Measurements from ENCODE around the gene ANXA3.

The ANXA3 gene

GRCh38 chr4:78520808-78521226, 30.8 kb upstream of the ANXA3 start:
- H3K27ac ChIP-seq (ENCODE audit: low read length), result no peak overlapping the region
- H3K9me3 ChIP-seq (ENCODE audit: control insufficient read depth in 2 of 2, low read length in 2 of 2), result no peaks in the 10 kb centered on the region
- no peak overlapping the region for H3K9ac ChIP-seq (ENCODE audit: low read length in 2 of 2)
- H3K4me1 ChIP-seq (ENCODE audit: control insufficient read depth, insufficient read depth, low read length), result no peaks in the 10 kb centered on the region
- H3K4me3 ChIP-seq (ENCODE audit: low read length in 2 of 2), result peak overlapping the region in 1 of 2 donors; percentile 17
- no peaks in the 10 kb centered on the region for H3K27me3 ChIP-seq (ENCODE audit: control insufficient read depth in 1 of 2, insufficient read depth in 2 of 2, low read length in 2 of 2)
- no peaks in the 10 kb centered on the region for H3K36me3 ChIP-seq (ENCODE audit: control insufficient read depth in 2 of 2, insufficient read depth in 2 of 2, low read length in 2 of 2)

GRCh38 chr4:78524009-78524408, 27.6 kb upstream of the ANXA3 start:
- H3K4me1 ChIP-seq (ENCODE audit: control insufficient read depth, insufficient read depth, low read length), result no peaks in the 10 kb centered on the region
- no peak overlapping the region for H3K4me3 ChIP-seq (ENCODE audit: low read length in 2 of 2)
- H3K9ac ChIP-seq (ENCODE audit: low read length in 2 of 2), result no peak overlapping the region
- no peaks in the 10 kb centered on the region for H3K9me3 ChIP-seq (ENCODE audit: control insufficient read depth in 2 of 2, low read length in 2 of 2)
- H3K27me3 ChIP-seq (ENCODE audit: control insufficient read depth in 1 of 2, insufficient read depth in 2 of 2, low read length in 2 of 2), result no peaks in the 10 kb centered on the region
- no peaks in the 10 kb centered on the region for H3K36me3 ChIP-seq (ENCODE audit: control insufficient read depth in 2 of 2, insufficient read depth in 2 of 2, low read length in 2 of 2)
- no peak overlapping the region for H3K27ac ChIP-seq (ENCODE audit: low read length)

- Histone ChIP-seq H3K9ac (ENCODE audit: low read length in 2 of 2) (no peak overlapping the region), H3K27me3 (ENCODE audit: control insufficient read depth in 1 of 2, insufficient read depth in 2 of 2, low read length in 2 of 2) (no peaks in the 10 kb centered on the region), H3K36me3 (ENCODE audit: control insufficient read depth in 2 of 2, insufficient read depth in 2 of 2, low read length in 2 of 2) (no peaks in the 10 kb centered on the region), H3K9me3 (ENCODE audit: control insufficient read depth in 2 of 2, low read length in 2 of 2) (no peaks in the 10 kb centered on the region), H3K4me3 (ENCODE audit: low read length in 2 of 2) (no peak overlapping the region), H3K27ac (ENCODE audit: low read length) (no peak overlapping the region), H3K4me1 (ENCODE audit: control insufficient read depth, insufficient read depth, low read length) (no peaks in the 10 kb centered on the region)
Observed at GRCh38 chr4:78525559-78525958, 26.0 kb upstream of the ANXA3 start.

- Histone ChIP-seq H3K27ac (ENCODE audit: low read length) (no peak overlapping the region), H3K27me3 (ENCODE audit: control insufficient read depth in 1 of 2, insufficient read depth in 2 of 2, low read length in 2 of 2) (no peaks in the 10 kb centered on the region), H3K9me3 (ENCODE audit: control insufficient read depth in 2 of 2, low read length in 2 of 2) (no peaks in the 10 kb centered on the region), H3K36me3 (ENCODE audit: control insufficient read depth in 2 of 2, insufficient read depth in 2 of 2, low read length in 2 of 2) (no peaks in the 10 kb centered on the region), H3K9ac (ENCODE audit: low read length in 2 of 2) (no peak overlapping the region), H3K4me1 (ENCODE audit: control insufficient read depth, insufficient read depth, low read length) (no peaks in the 10 kb centered on the region), H3K4me3 (ENCODE audit: low read length in 2 of 2) (no peak overlapping the region)
Observed at GRCh38 chr4:78527103-78527502, 24.5 kb upstream of the ANXA3 start.

- Histone ChIP-seq H3K9ac (ENCODE audit: low read length in 2 of 2) (no peak overlapping the region), H3K27me3 (ENCODE audit: control insufficient read depth in 1 of 2, insufficient read depth in 2 of 2, low read length in 2 of 2) (no peaks in the 10 kb centered on the region), H3K4me1 (ENCODE audit: control insufficient read depth, insufficient read depth, low read length) (no peaks in the 10 kb centered on the region), H3K9me3 (ENCODE audit: control insufficient read depth in 2 of 2, low read length in 2 of 2) (no peaks in the 10 kb centered on the region), H3K27ac (ENCODE audit: low read length) (no peak overlapping the region), H3K4me3 (ENCODE audit: low read length in 2 of 2) (no peak overlapping the region), H3K36me3 (ENCODE audit: control insufficient read depth in 2 of 2, insufficient read depth in 2 of 2, low read length in 2 of 2) (no peaks in the 10 kb centered on the region)
Observed at GRCh38 chr4:78527555-78527954, 24.0 kb upstream of the ANXA3 start.

- H3K27me3 ChIP-seq (ENCODE audit: control insufficient read depth in 1 of 2, insufficient read depth in 2 of 2, low read length in 2 of 2), result no peaks in the 10 kb centered on the region
- no peaks in the 10 kb centered on the region for H3K9me3 ChIP-seq (ENCODE audit: control insufficient read depth in 2 of 2, low read length in 2 of 2)
- H3K27ac ChIP-seq (ENCODE audit: low read length), result no peak overlapping the region
- no peaks in the 10 kb centered on the region for H3K36me3 ChIP-seq (ENCODE audit: control insufficient read depth in 2 of 2, insufficient read depth in 2 of 2, low read length in 2 of 2)
- no peak overlapping the region for H3K9ac ChIP-seq (ENCODE audit: low read length in 2 of 2)
- no peak overlapping the region for H3K4me3 ChIP-seq (ENCODE audit: low read length in 2 of 2)
- no peaks in the 10 kb centered on the region for H3K4me1 ChIP-seq (ENCODE audit: control insufficient read depth, insufficient read depth, low read length)
Observed at GRCh38 chr4:78528327-78528726, 23.2 kb upstream of the ANXA3 start.

- Histone ChIP-seq H3K4me3 (ENCODE audit: low read length in 2 of 2) (no peak overlapping the region), H3K9ac (ENCODE audit: low read length in 2 of 2) (no peak overlapping the region), H3K4me1 (ENCODE audit: control insufficient read depth, insufficient read depth, low read length) (no peaks in the 10 kb centered on the region), H3K9me3 (ENCODE audit: control insufficient read depth in 2 of 2, low read length in 2 of 2) (no peaks in the 10 kb centered on the region), H3K36me3 (ENCODE audit: control insufficient read depth in 2 of 2, insufficient read depth in 2 of 2, low read length in 2 of 2) (no peaks in the 10 kb centered on the region), H3K27me3 (ENCODE audit: control insufficient read depth in 1 of 2, insufficient read depth in 2 of 2, low read length in 2 of 2) (no peaks in the 10 kb centered on the region), H3K27ac (ENCODE audit: low read length) (no peak overlapping the region)
Observed at GRCh38 chr4:78529569-78530209, 21.9 kb upstream of the ANXA3 start.

GRCh38 chr4:78532046-78532445, 19.5 kb upstream of the ANXA3 start:
- H3K4me1 ChIP-seq (ENCODE audit: control insufficient read depth, insufficient read depth, low read length), result no peaks in the 10 kb centered on the region
- no peaks in the 10 kb centered on the region for H3K36me3 ChIP-seq (ENCODE audit: control insufficient read depth in 2 of 2, insufficient read depth in 2 of 2, low read length in 2 of 2)
- no peak overlapping the region for H3K27ac ChIP-seq (ENCODE audit: low read length)

GRCh38 chr4:78533854-78534253, 17.7 kb upstream of the ANXA3 start:
- H3K9me3 ChIP-seq (ENCODE audit: control insufficient read depth in 2 of 2, low read length in 2 of 2), result no peaks in the 10 kb centered on the region
- no peaks in the 10 kb centered on the region for H3K27me3 ChIP-seq (ENCODE audit: control insufficient read depth in 1 of 2, insufficient read depth in 2 of 2, low read length in 2 of 2)
- H3K36me3 ChIP-seq (ENCODE audit: control insufficient read depth in 2 of 2, insufficient read depth in 2 of 2, low read length in 2 of 2), result no peaks in the 10 kb centered on the region
- H3K9ac ChIP-seq (ENCODE audit: low read length in 2 of 2), result no peak overlapping the region
- no peak overlapping the region for H3K27ac ChIP-seq (ENCODE audit: low read length)
- no peaks in the 10 kb centered on the region for H3K4me1 ChIP-seq (ENCODE audit: control insufficient read depth, insufficient read depth, low read length)
- H3K4me3 ChIP-seq (ENCODE audit: low read length in 2 of 2), result no peak overlapping the region

More at GRCh38 chr4:78532046-78532445, 19.5 kb upstream of the ANXA3 start:
- Histone ChIP-seq H3K27me3 (ENCODE audit: control insufficient read depth in 1 of 2, insufficient read depth in 2 of 2, low read length in 2 of 2) (no peaks in the 10 kb centered on the region), H3K9ac (ENCODE audit: low read length in 2 of 2) (no peak overlapping the region), H3K4me3 (ENCODE audit: low read length in 2 of 2) (no peak overlapping the region), H3K9me3 (ENCODE audit: control insufficient read depth in 2 of 2, low read length in 2 of 2) (no peaks in the 10 kb centered on the region)

GRCh38 chr4:78534286-78534955, 17.1 kb upstream of the ANXA3 start:
- Histone ChIP-seq H3K9me3 (ENCODE audit: control insufficient read depth in 2 of 2, low read length in 2 of 2) (no peaks in the 10 kb centered on the region), H3K27ac (ENCODE audit: low read length) (no peak overlapping the region), H3K4me1 (ENCODE audit: control insufficient read depth, insufficient read depth, low read length) (no peaks in the 10 kb centered on the region), H3K27me3 (ENCODE audit: control insufficient read depth in 1 of 2, insufficient read depth in 2 of 2, low read length in 2 of 2) (no peaks in the 10 kb centered on the region), H3K9ac (ENCODE audit: low read length in 2 of 2) (no peak overlapping the region), H3K36me3 (ENCODE audit: control insufficient read depth in 2 of 2, insufficient read depth in 2 of 2, low read length in 2 of 2) (no peaks in the 10 kb centered on the region), H3K4me3 (ENCODE audit: low read length in 2 of 2) (no peak overlapping the region)

GRCh38 chr4:78542373-78542772, 9.2 kb upstream of the ANXA3 start:
- no peak overlapping the region for H3K4me3 ChIP-seq (ENCODE audit: low read length in 2 of 2)
- no peaks in the 10 kb centered on the region for H3K9me3 ChIP-seq (ENCODE audit: control insufficient read depth in 2 of 2, low read length in 2 of 2)
- H3K36me3 ChIP-seq (ENCODE audit: control insufficient read depth in 2 of 2, insufficient read depth in 2 of 2, low read length in 2 of 2), result no peaks in the 10 kb centered on the region
- no peak overlapping the region for H3K9ac ChIP-seq (ENCODE audit: low read length in 2 of 2)
- no peak overlapping the region for H3K27ac ChIP-seq (ENCODE audit: low read length)
- peaks cover 8% of the 10 kb centered on the region for H3K4me1 ChIP-seq (ENCODE audit: control insufficient read depth, insufficient read depth, low read length)
- H3K27me3 ChIP-seq (ENCODE audit: control insufficient read depth in 1 of 2, insufficient read depth in 2 of 2, low read length in 2 of 2), result no peaks in the 10 kb centered on the region

Data from stomach smooth muscle (tissue), 2 donors.